ENCODE measurements around the gene ASTE1. TPM values are rescaled to one million over a fixed set of nuclear protein-coding genes. Genes with fewer than 3 reads are reported as not detected.

The ASTE1 gene
- total RNA-seq: 9.7 TPM

GRCh38 chr3:131026321-131027151 lies at the start of gene ASTE1, which contains the start of gene NEK11:
Gene ASTE1 (minus strand): TSS chr3:131026825. CDS start chr3:131025306, 1,519 bp downstream.
Gene NEK11 (plus strand): TSS chr3:131026877. CDS start chr3:131029709, 2,832 bp downstream.

Other genes with a start within 250 kb of the ASTE1 start
- gene ATP2C1, start 132.7 kb downstream of the ASTE1 start, total RNA-seq: 190 TPM
- 44.1 TPM for gene NEK11, start 52 bp upstream of the ASTE1 start, total RNA-seq